ENCODE results near the gene DCAF6.

DCAF6 gene

GRCh38 chr1:168005529-168005928 is 69.0 kb downstream of the DCAF6 start:
- in situ Hi-C loops (cut with MboI; ENCODE audit: low sequenced_read_pairs, unreplicated experiment) = no loop called here
- DNase-seq (ENCODE audit: low spot score) = no peak
- TF ChIP-seq, protein P1, sequence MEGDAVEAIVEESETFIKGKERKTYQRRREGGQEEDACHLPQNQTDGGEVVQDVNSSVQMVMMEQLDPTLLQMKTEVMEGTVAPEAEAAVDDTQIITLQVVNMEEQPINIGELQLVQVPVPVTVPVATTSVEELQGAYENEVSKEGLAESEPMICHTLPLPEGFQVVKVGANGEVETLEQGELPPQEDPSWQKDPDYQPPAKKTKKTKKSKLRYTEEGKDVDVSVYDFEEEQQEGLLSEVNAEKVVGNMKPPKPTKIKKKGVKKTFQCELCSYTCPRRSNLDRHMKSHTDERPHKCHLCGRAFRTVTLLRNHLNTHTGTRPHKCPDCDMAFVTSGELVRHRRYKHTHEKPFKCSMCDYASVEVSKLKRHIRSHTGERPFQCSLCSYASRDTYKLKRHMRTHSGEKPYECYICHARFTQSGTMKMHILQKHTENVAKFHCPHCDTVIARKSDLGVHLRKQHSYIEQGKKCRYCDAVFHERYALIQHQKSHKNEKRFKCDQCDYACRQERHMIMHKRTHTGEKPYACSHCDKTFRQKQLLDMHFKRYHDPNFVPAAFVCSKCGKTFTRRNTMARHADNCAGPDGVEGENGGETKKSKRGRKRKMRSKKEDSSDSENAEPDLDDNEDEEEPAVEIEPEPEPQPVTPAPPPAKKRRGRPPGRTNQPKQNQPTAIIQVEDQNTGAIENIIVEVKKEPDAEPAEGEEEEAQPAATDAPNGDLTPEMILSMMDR (IDR thresholded peaks at IDR 0.05; ENCODE audit: borderline replicate concordance, control extremely low read depth, extremely low read depth, insufficient read depth, missing control alignments) = no peak

- TF ChIP-seq, protein P1 (IDR thresholded peaks at IDR 0.05; ENCODE audit: borderline replicate concordance, control extremely low read depth, extremely low read depth, insufficient read depth, missing control alignments) = no peak
- no peak for DNase-seq (ENCODE audit: low spot score)
- in situ Hi-C loops (cut with MboI; ENCODE audit: low sequenced_read_pairs, unreplicated experiment) = no loop called here
These were observed 71.2 kb downstream of the DCAF6 start for GRCh38 chr1:168007691-168008090.

DNA sequence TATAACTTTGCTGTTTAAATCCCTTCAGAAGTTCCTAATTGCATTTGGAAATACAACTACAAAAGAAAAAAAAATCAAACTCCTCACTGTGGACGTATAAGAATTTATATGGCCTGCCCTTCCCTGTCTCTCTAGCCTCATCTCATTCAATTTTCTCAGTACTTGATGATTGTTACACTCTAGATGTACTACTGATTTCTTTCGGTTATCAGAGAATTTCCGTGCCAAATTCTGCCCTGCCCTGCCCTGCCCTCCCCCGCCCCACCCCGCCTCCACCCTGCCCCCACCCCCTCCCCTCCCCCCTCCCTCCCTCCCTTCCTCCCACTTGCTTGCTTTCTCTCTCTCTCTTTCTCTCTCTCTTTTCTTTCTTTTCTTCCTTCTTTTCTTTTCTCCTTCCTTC is 72.1 kb downstream of the DCAF6 start:
- DNase-seq (ENCODE audit: low spot score) = no peak
- in situ Hi-C loops (cut with MboI; ENCODE audit: low sequenced_read_pairs, unreplicated experiment) = no loop called here
- TF ChIP-seq, protein P1 (IDR thresholded peaks at IDR 0.05; ENCODE audit: borderline replicate concordance, control extremely low read depth, extremely low read depth, insufficient read depth, missing control alignments) = no peak

GRCh38 chr1:168009322-168009721 is 72.8 kb downstream of the DCAF6 start:
- TF ChIP-seq, protein P1 (IDR thresholded peaks at IDR 0.05; ENCODE audit: borderline replicate concordance, control extremely low read depth, extremely low read depth, insufficient read depth, missing control alignments) = no peak
- DNase-seq (ENCODE audit: low spot score) = no peak
- in situ Hi-C loops (cut with MboI; ENCODE audit: low sequenced_read_pairs, unreplicated experiment) = no loop called here

DNA sequence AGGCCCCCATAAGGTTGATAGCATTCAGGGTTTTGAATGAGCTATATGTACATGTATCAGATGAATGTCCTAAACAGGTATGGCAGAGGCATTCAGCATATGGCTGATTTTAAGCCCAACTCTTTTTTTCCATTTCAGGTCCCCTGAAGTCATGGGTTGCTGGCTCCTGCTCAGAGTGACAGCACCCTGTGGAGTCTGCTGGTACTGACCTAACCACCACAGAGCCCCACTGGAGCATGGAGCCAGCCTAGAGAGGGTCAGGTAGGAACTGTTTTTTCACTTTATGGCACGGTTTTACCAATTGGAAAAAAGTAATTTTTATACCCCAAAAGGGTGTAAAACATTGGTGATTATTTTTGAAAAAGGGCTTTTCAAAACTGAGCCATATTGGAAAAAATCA is 82.9 kb downstream of the DCAF6 start:
- in situ Hi-C loops (cut with MboI; ENCODE audit: low sequenced_read_pairs, unreplicated experiment) = no loop called here
- TF ChIP-seq, protein P1 (IDR thresholded peaks at IDR 0.05; ENCODE audit: borderline replicate concordance, control extremely low read depth, extremely low read depth, insufficient read depth, missing control alignments) = no peak
- no peak for DNase-seq (ENCODE audit: low spot score)

DNA sequence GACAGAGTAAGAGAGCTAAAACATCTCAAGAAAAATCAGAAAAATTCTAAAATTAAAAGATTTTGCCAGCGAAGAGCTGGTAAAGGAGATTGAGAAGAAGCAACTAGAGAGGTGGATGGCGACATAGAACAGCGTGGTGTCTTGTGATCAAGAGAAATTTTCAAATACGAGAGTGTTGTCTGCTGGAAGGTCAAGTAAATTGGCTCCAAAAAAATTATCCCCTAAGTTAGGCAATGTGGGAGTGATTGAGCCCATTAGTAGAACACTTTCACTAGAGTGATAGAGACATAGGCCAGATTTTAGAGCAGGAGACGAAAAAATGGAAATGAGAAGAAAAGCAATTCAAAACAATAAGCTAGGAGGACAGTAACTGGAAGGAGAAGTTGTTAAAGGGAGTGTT is 94.7 kb downstream of the DCAF6 start:
- TF ChIP-seq, protein P1 (IDR thresholded peaks at IDR 0.05; ENCODE audit: borderline replicate concordance, control extremely low read depth, extremely low read depth, insufficient read depth, missing control alignments) = no peak
- in situ Hi-C loops (cut with MboI; ENCODE audit: low sequenced_read_pairs, unreplicated experiment) = no loop called here
- DNase-seq (ENCODE audit: low spot score) = no peak

DNA sequence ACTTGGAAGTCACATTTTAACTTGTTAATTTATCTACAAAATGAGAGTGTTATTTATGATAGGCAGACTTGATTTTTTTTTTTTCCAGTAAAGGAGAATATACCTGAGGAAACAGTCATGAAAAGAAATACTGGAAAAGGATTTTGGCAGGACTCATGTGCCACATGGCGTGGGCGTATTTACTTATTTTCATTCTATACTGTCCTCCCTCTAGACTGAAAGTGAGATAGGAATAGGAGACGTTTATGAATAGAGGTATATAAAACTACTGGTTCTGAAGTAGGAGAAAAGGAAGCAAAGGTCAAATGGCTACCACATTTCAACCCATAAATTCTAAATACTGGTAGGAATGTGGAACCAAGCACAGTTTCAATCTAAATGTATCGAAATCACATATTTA is 95.1 kb downstream of the DCAF6 start:
- DNase-seq (ENCODE audit: low spot score) = no peak

More for the DNA sequence above, 95.1 kb downstream of the DCAF6 start:
- TF ChIP-seq, protein P1 (IDR thresholded peaks at IDR 0.05; ENCODE audit: borderline replicate concordance, control extremely low read depth, extremely low read depth, insufficient read depth, missing control alignments) = no peak
- in situ Hi-C loops (cut with MboI; ENCODE audit: low sequenced_read_pairs, unreplicated experiment) = no loop called here
